K562 treated with DMSO at 1 percent for 48 hours (cell line): ENCODE measurements around the gene TXLNA. TPM values are rescaled to one million over a fixed set of nuclear protein-coding genes. Genes with fewer than 3 reads are reported as not detected.

Source experiments
- total RNA-seq: library from RNA; unstranded; fragments of 300-600 nt; gene quantifications from 2 replicates; pipeline ENCODE4 v1.2.3, GENCODE V29; 2022; ENCODE audit warnings: low replicate concordance; ENCODE audit errors: extremely low read depth

TXLNA gene
- total RNA-seq, result not detected in 2 replicates

GRCh38 chr1:32179443-32180185 lies at the start of gene TXLNA:
Gene TXLNA, plus strand, starts transcription at chr1:32179675. Its CDS starts 671 bp downstream, at chr1:32180346.

GRCh38 chr1:32200226-32201010 lies 20.9 kb downstream of the TXLNA start, which contains the start of gene CCDC28B:
Gene CCDC28B, plus strand, starts transcription at chr1:32200595. Its CDS starts 1,341 bp downstream, at chr1:32201936.

GRCh38 chr1:32205401-32206370 lies 26.2 kb downstream of the TXLNA start, which contains the start of gene IQCC:
Gene IQCC, plus strand, starts transcription at chr1:32205671. Its CDS starts 11 bp downstream, at chr1:32205682.

GRCh38 chr1:32208891-32209328 lies 29.4 kb downstream of the TXLNA start, which contains the start of gene DCDC2B:
Gene DCDC2B, plus strand, starts transcription at chr1:32209089. Its CDS starts 5 bp downstream, at chr1:32209094.

GRCh38 chr1:32221980-32222755 lies 42.7 kb downstream of the TXLNA start, which contains the start of the genes EIF3I and TMEM234:
Gene EIF3I, plus strand, starts transcription at chr1:32222407. Its CDS starts 35 bp downstream, at chr1:32222442.
Gene TMEM234, minus strand, starts transcription at chr1:32222353. Its CDS starts 31 bp downstream, at chr1:32222322.

GRCh38 chr1:32246888-32247273 lies 67.4 kb downstream of the TXLNA start, which contains the start of gene FAM167B:
Gene FAM167B, plus strand, starts transcription at chr1:32247222. Its CDS starts 200 bp downstream, at chr1:32247422.

Other genes starting within 250 kb of the TXLNA start
- gene PTP4A2, start 241.3 kb upstream of the TXLNA start, total RNA-seq, result 1,669 TPM in 1 of 2 replicates, not detected in the other
- gene KHDRBS1, start 165.8 kb upstream of the TXLNA start, total RNA-seq, result not detected in 2 replicates
- gene TMEM39B, start 106.7 kb upstream of the TXLNA start, total RNA-seq, result not detected in 2 replicates
- gene KPNA6, start 71.6 kb upstream of the TXLNA start, total RNA-seq, result not detected in 2 replicates
- gene CCDC28B, start 20.9 kb downstream of the TXLNA start, total RNA-seq, result not detected in 2 replicates
- not detected in 2 replicates for gene IQCC, start 26.0 kb downstream of the TXLNA start, total RNA-seq
- gene DCDC2B, start 29.4 kb downstream of the TXLNA start, total RNA-seq, result not detected in 2 replicates
- gene TMEM234, start 42.7 kb downstream of the TXLNA start, total RNA-seq, result not detected in 2 replicates
- not detected in 2 replicates for gene EIF3I, start 42.7 kb downstream of the TXLNA start, total RNA-seq
- gene FAM167B, start 67.5 kb downstream of the TXLNA start, total RNA-seq, result not detected in 2 replicates
- not detected in 2 replicates for gene LCK, start 71.6 kb downstream of the TXLNA start, total RNA-seq
- 992 TPM in 1 of 2 replicates, not detected in the other for gene HDAC1, start 112.4 kb downstream of the TXLNA start, total RNA-seq
- not detected in 2 replicates for gene MARCKSL1, start 156.6 kb downstream of the TXLNA start, total RNA-seq
- gene FAM229A, start 182.8 kb downstream of the TXLNA start, total RNA-seq, result not detected in 2 replicates
- not detected in 2 replicates for gene TSSK3, start 182.9 kb downstream of the TXLNA start, total RNA-seq
- gene BSDC1, start 214.8 kb downstream of the TXLNA start, total RNA-seq, result not detected in 2 replicates